Uterus (tissue), 2 donors: Measurements from ENCODE around the gene ME3.

ENCODE experiments used
- POLR2A ChIP-seq, 2 donors: fragments of 450-650 bp; IDR thresholded peaks; one replicate each; pipeline ENCODE4 v1.6.1; 2016; ENCODE audit warnings: antibody characterized with exemption in 2 of 2, mild to moderate bottlenecking in 1 of 2, moderate library complexity in 1 of 2
- TF ChIP-seq, protein P1 (sequence below), 4 experiments: fragments of 200-600 bp in 2 of 4; fragments of 450-650 bp in 2 of 4; sonication (generic) in 2 of 4; IDR thresholded peaks; one replicate each; pipeline ENCODE4 v1.5.1; 2016 to 2019; ENCODE audit warnings: antibody characterized with exemption in 4 of 4, mild to moderate bottlenecking in 2 of 4, moderate library complexity in 1 of 4

DNA sequence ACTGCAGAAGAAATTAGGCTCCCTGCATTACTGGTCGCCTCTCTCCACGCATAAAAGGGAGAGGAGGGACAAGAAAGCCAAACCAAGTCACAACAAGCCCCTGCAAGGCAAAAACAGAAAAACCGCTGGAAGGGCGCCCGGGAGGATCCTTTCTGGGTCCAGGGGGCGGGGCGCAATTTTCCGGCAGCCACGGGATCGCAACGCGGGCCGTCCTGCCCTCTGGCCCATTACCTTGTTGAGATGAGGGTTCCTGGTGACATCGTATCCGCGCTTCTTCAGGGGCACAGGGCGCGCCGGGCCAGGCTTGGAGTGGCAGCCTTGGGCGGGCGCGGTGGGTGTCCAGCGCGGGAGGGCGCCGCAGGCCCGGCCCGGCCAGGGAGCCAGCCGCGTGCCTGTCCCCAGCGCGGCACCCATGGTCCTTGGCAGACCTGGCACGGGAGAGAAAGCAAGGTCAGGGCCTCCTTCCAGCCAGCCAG lies 847 bp downstream of the ME3 start:
- TF ChIP-seq, protein P1, sequence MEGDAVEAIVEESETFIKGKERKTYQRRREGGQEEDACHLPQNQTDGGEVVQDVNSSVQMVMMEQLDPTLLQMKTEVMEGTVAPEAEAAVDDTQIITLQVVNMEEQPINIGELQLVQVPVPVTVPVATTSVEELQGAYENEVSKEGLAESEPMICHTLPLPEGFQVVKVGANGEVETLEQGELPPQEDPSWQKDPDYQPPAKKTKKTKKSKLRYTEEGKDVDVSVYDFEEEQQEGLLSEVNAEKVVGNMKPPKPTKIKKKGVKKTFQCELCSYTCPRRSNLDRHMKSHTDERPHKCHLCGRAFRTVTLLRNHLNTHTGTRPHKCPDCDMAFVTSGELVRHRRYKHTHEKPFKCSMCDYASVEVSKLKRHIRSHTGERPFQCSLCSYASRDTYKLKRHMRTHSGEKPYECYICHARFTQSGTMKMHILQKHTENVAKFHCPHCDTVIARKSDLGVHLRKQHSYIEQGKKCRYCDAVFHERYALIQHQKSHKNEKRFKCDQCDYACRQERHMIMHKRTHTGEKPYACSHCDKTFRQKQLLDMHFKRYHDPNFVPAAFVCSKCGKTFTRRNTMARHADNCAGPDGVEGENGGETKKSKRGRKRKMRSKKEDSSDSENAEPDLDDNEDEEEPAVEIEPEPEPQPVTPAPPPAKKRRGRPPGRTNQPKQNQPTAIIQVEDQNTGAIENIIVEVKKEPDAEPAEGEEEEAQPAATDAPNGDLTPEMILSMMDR (IDR thresholded peaks at IDR 0.05): no peak
- TF ChIP-seq POLR2A (IDR thresholded peaks at IDR 0.05): peak in 1 of 2 donors; percentile 33
